ENCODE data around the gene ARL11. TPM values are rescaled to one million over a fixed set of nuclear protein-coding genes. Genes with fewer than 3 reads are reported as not detected.
A peak's percentile ranks its signal among the peaks of the same experiment; 100 is the strongest.
"Not testable (repeated sequence)": the region's sequence is repeated elsewhere in the genome, so short reads cannot be mapped to it uniquely, and the experiment has no call there.

The ARL11 gene
- not detected for polyA plus RNA-seq (2012; ENCODE audit: insufficient read depth, insufficient read length)

DNA sequence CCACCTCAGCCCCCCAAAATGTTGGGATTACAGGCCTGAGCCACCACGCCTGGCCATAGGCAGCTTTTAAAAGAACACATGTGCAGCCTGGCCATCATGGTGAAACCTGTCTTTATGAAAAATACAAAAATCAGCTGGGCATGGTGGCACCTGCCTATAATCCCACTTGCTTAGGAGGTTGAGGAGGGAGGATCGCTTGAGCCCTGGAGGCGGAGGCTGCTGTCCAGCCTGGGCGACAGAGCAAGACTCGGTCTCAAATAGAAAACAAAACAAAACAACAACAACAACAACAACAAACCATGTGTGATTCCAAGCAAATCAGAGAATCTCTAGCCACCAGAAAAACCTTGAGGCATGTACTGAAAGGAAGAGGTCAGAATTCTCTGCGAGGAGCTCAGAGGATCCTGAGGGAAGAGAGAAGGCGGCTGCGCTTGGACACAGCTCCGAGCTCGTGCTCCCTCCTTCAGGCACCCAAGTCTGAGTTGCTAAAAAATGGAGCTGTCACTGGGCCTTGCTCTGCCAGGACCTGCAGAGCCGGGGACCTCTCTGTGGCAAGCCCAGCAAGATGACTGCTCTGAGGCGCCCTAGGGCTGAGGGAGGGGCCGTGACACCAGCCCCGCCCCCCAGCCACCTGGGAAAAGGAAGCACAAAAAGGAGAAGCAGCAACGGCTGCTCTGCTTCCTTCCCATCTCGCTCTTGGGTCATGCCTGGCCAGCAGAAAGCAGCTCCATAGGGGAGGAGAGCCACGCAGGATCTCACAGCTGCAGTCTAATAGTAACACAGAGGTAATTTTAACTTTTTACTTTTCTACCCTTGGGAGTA is at the start of gene ARL11:
ARL11 (plus strand) TSS at position 677 of the 822 bp plus-strand sequence. CDS start 1,941 bp downstream, outside the sequence.
- DNase-seq (ENCODE audit: low read depth, low spot score) = peak; percentile 37
- H3K4me3 ChIP-seq (ENCODE audit: low read length) = peak within 1 kb of the TSS; percentile 47

DNA sequence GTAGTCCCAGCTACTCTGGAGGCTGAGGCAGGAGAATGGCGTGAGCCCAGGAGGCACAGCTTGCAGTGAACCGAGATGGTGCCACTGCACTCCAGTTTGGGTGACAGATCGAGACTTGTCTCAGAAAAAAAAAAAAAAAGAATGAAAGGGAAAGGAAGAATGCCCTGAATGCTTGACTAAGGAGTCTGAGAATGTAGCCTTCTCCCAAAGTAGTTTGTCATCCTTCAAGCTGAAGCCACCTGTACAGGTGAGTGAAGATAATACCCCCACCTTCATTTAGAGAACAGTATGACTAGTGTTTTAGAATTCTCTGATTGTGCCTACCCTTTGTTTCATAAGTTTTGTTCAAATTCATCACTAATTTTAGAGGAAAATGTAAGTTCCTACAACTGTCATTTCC is 48.8 kb upstream of the ARL11 start:
- no peak overlapping the region for H3K4me3 ChIP-seq (ENCODE audit: low read length)
- no peak for DNase-seq (ENCODE audit: low read depth, low spot score)

DNA sequence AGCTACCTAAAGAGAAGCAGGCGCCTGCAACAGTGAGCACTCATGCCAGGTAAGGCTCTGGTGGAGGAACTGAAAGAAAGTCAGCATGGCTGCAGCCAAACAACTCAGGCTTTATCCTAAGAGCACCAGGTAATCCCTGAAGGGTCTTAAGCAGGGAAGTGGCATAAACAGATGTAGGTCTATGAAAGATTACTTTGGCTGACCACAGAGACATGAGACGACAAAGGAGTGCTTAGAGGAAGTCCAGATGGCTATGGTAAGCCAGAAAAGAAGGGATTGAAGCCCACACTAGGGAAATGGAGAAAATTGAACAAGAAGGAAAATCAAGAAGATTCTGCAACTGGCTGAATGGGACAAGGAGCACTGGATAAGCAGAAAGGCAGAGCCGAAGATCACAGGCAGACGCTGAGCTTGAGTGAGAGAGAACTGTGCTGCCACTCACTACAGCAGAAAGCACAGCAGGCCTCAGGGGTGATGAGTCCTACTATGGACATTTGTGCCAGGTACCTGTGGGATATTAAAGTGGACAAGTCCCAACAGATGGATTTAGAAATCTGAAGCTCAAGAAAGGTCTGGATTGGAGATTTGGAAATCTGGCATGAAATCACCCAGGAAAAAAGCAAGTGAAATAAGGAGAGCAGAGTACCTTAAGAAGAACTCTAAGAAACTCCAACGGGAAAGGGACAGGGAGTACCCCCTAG is 47.2 kb upstream of the ARL11 start:
- no peak for DNase-seq (ENCODE audit: low read depth, low spot score)
- H3K4me3 ChIP-seq (ENCODE audit: low read length) = no peak overlapping the region

GRCh38 chr13:49584771-49585182 is 43.5 kb upstream of the ARL11 start:
- no peak for DNase-seq (ENCODE audit: low read depth, low spot score)
- H3K4me3 ChIP-seq (ENCODE audit: low read length) = peak overlapping the region; percentile 84

DNA sequence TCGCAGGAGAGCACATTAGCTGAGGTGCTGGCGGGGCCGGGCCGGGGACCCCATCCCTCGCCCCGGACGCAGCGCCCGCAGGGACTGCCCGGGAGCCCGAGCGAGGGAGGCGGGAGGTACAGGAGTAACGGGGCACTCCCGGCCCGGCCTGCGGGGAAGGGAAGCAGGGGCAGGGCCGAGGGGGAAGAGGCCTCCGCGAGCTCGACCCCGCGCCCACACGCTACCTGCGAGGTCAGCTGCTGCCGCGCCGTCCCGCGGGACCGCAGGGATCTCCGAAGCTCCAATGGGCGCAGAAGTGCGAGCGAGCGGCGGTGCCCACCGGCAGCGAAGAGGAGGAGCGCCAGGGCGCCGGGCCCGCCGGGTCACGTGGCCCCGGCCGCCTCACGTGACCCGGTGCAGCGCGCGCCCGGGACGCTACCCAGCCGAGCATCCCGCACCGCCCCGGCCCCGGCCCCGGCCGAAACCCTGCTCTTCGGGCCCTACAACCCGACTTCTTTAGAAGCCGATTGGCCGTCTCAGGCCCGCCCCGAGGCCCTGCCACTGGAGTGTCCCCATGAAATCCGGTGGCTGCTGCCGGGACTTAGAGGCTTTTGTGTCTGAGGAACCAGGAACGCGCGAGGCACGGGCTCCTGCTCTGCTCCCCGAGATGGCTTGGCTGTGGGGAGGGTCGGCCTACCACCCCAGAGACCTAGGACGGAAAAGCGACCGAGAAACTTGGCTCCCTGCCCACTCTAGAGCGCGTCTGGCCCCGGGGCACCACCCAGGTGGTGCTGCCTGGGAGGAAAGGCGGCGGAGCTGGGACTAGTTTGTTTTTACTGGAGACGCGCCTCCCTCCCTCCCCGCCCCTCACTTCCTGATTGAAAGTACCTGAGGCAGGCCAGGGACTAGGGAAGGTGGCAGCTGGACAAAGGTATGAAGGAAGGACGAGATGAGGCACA is 42.8 kb upstream of the ARL11 start, which contains the start of gene RCBTB1:
RCBTB1 (minus strand) TSS at position 339 of the 938 bp plus-strand sequence. CDS start 18,279 bp downstream, outside the sequence.
- peak; percentile 32 for DNase-seq (ENCODE audit: low read depth, low spot score)
- peak within 1 kb of the TSS; percentile 84 for H3K4me3 ChIP-seq (ENCODE audit: low read length)

- DNase-seq (ENCODE audit: low read depth, low spot score) = no peak
- no peak overlapping the region for H3K4me3 ChIP-seq (ENCODE audit: low read length)
Observed at GRCh38 chr13:49586717-49587116, 41.6 kb upstream of the ARL11 start.

DNA sequence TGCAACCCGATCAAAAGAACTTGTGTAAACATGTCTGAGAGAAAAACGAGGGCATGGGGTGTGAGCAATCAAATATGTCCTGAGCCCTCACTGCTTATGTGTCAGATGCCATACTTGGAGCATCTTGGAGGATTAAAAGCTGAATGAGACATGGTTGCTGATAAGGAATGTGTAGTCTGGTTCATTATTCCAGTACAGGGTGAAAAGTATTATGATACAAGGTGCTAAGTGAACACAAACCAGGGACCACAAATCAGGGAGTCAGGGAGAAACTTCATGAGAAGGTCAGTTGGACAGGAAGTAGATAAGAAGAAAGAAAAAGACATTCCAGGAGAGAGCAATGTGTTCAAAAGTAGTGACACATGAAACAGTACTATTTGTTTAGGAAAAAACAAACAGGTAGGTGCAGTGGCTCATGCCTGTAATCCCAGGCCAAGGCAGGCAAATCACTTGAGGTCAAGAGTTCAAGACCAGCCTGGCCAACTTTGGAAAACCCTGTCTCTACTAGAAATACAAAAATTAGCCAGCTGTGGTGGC is 40.9 kb upstream of the ARL11 start:
- H3K4me3 ChIP-seq (ENCODE audit: low read length) = no peak overlapping the region
- no peak for DNase-seq (ENCODE audit: low read depth, low spot score)

- not testable (repeated sequence) for H3K4me3 ChIP-seq (ENCODE audit: low read length); DNase-seq (ENCODE audit: low read depth, low spot score)
Observed at GRCh38 chr13:49590714-49591113, 37.6 kb upstream of the ARL11 start.

DNA sequence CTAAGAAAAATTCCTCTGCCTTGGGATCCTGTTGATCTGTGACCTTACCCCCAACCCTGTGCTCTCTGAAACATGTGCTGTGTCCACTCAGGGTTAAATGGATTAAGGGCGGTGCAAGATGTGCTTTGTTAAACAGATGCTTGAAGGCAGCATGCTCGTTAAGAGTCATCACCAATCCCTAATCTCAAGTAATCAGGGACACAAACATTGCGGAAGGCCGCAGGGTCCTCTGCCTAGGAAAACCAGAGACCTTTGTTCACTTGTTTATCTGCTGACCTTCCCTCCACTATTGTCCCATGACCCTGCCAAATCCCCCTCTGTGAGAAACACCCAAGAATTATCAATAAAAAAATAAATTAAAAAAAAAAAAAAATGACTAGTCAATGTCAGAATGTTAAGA is 34.4 kb upstream of the ARL11 start:
- not testable (repeated sequence) for DNase-seq (ENCODE audit: low read depth, low spot score); H3K4me3 ChIP-seq (ENCODE audit: low read length)

GRCh38 chr13:49594576-49594975 is 33.7 kb upstream of the ARL11 start:
- no peak for DNase-seq (ENCODE audit: low read depth, low spot score)
- H3K4me3 ChIP-seq (ENCODE audit: low read length) = no peak overlapping the region

DNA sequence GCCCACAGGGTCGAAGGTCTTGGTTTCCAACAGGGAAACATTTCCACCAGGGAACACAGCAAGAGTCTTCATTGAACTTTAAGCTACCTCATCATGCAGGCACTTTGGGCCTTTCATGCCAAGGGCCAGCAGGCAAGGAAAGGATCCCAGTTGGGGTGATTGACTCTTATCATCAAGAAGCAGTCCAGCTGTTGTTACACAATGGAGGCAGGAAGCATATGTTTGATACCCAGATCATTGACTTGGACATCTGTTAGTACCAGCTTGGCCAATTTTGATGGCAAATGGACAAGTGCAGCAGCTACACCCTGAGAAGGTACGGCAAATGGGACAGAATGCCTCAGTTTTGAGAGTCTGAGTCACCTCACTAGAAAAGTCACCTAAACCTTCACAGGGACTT is 32.1 kb upstream of the ARL11 start:
- no peak for DNase-seq (ENCODE audit: low read depth, low spot score)
- H3K4me3 ChIP-seq (ENCODE audit: low read length) = no peak overlapping the region

- H3K4me3 ChIP-seq (ENCODE audit: low read length) = no peak overlapping the region
- DNase-seq (ENCODE audit: low read depth, low spot score) = no peak
Observed at GRCh38 chr13:49597043-49597641, 31.2 kb upstream of the ARL11 start.

- no peak overlapping the region for H3K4me3 ChIP-seq (ENCODE audit: low read length)
- DNase-seq (ENCODE audit: low read depth, low spot score) = no peak
Observed at GRCh38 chr13:49602005-49602404, 26.3 kb upstream of the ARL11 start.

GRCh38 chr13:49602615-49603014 is 25.7 kb upstream of the ARL11 start:
- not testable (repeated sequence) for DNase-seq (ENCODE audit: low read depth, low spot score); H3K4me3 ChIP-seq (ENCODE audit: low read length)

DNA sequence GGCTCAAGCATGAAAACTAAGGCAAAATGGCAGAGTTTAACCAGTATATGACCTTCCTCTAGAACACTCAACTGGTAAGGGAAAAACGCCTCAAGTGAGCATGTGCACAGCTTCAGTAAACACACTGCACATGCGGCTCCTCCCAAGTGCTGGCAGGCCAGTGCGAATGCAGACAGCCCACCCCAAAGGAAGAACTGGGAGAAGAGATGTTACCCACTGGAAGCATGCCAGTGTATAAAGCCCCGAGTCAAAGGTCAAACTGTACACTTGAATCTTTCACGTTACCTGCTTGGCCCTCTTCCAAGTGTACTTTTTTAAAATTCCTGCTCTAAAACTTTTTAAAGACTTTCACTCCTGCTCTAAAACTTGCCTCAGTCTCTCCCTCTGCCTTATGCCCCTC is 23.7 kb upstream of the ARL11 start:
- no peak for DNase-seq (ENCODE audit: low read depth, low spot score)
- H3K4me3 ChIP-seq (ENCODE audit: low read length) = no peak overlapping the region

GRCh38 chr13:49606747-49607648 is 21.3 kb upstream of the ARL11 start:
- peak; percentile 79 for DNase-seq (ENCODE audit: low read depth, low spot score)
- H3K4me3 ChIP-seq (ENCODE audit: low read length) = peak overlapping the region; percentile 32

DNA sequence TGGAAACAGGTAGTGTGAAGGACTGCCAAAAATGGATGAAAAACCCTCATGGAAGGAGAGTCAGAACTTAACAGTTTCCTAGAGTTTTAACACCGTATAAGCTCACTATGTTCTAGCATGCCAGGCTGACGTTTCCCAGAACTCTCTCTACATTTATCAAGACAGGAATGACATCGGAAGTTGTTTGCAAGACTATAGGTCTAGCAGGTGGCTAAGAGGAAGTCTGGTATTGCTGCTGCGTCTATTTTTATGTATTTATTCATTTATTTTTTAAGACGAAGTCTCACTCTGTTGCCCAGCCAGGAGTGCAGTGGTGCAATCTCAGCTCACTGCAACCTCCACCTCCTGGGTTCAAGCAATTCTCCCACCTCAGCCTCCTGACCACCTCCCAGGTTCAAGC is 20.5 kb upstream of the ARL11 start:
- DNase-seq (ENCODE audit: low read depth, low spot score) = no peak
- no peak overlapping the region for H3K4me3 ChIP-seq (ENCODE audit: low read length)
